ENCODE data around the gene TMEM204.

Gene TMEM204

DNA sequence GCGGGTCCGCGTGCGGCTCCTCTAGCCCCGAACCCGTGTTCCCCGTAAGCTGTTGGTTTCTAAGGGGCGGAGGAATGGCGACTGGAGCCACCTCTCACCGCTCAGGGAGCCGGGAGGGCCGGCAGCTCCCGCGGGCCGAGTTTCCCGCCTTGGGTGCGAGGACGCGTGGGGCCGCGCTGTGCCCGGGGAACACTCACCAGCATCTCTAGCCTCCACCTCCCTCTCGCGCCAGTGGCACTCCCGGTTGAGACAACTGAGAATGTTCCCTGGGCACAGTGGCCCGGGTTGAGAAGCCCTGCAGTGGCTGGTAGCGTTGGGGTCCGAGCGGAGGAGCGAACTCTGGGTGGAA is 39.7 kb upstream of the TMEM204 start:
- Histone ChIP-seq H3K4me3 (ENCODE audit: low read depth, low read length) (peak overlapping the region; percentile 77), H3K27ac (ENCODE audit: extremely low read depth, low read depth, low read length) (peak overlapping the region; percentile 73; the same call in 1 of the 2 replicates), H3K9me3 (ENCODE audit: control insufficient read depth, insufficient read depth, low read depth, low read length) (no peaks in the 10 kb centered on the region), H3K36me3 (ENCODE audit: control insufficient read depth in 2 of 2, insufficient read depth in 1 of 2, low read length in 2 of 2) (peaks cover 7 to 44% of the 10 kb centered on the region in 2 experiments; a peak in 2 of 3 replicates), H3K4me1 (ENCODE audit: control insufficient read depth, insufficient read depth, low read length) (0 out of 2 replicates have a peak, but pooled peaks cover 2% of the 10 kb centered on the region)
- POLR2A ChIA-PET, result interaction anchor here (1.3 kb wide), 1 partner anchor 151 kb away, joined by 4 read pairs; no protein-coding TSS in a partner anchor
- CTCF ChIA-PET, result no interaction called here
- TF ChIP-seq, protein P1, sequence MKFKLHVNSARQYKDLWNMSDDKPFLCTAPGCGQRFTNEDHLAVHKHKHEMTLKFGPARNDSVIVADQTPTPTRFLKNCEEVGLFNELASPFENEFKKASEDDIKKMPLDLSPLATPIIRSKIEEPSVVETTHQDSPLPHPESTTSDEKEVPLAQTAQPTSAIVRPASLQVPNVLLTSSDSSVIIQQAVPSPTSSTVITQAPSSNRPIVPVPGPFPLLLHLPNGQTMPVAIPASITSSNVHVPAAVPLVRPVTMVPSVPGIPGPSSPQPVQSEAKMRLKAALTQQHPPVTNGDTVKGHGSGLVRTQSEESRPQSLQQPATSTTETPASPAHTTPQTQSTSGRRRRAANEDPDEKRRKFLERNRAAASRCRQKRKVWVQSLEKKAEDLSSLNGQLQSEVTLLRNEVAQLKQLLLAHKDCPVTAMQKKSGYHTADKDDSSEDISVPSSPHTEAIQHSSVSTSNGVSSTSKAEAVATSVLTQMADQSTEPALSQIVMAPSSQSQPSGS (tag by site-specific recombination; IDR thresholded peaks at IDR 0.05; ENCODE audit: low read depth), result no peak
- TF ChIP-seq ZNF223 (tag by site-specific recombination; IDR thresholded peaks at IDR 0.05) (no peak), ZSCAN30 (tag by site-specific recombination; IDR thresholded peaks at IDR 0.05) (no peak), HOXA7 (CRISPR knock-in tag; IDR thresholded peaks at IDR 0.05; ENCODE audit: borderline replicate concordance) (no peak), ZNF777 (tag by site-specific recombination; IDR thresholded peaks at IDR 0.05; ENCODE audit: borderline replicate concordance) (no peak), ZNF629 (tag by site-specific recombination; IDR thresholded peaks at IDR 0.05) (no peak), ZNF48 (tag by site-specific recombination; IDR thresholded peaks at IDR 0.05) (no peak), ZNF16 (tag by site-specific recombination; IDR thresholded peaks at IDR 0.05; ENCODE audit: low read depth) (no peak), KLF8 (tag by site-specific recombination; IDR thresholded peaks at IDR 0.05) (no peak), ZIC2 (tag by site-specific recombination; IDR thresholded peaks at IDR 0.05) (no peak), ZBTB8A (tag by site-specific recombination; IDR thresholded peaks at IDR 0.05) (no peak), ZNF664 (tag by site-specific recombination; IDR thresholded peaks at IDR 0.05) (no peak), GLIS1 (tag by site-specific recombination; IDR thresholded peaks at IDR 0.05) (0 out of 2 replicates have a peak, but pooled peaks have one; percentile 6), ZNF654 (tag by site-specific recombination; IDR thresholded peaks at IDR 0.05; ENCODE audit: low read depth) (no peak), ZNF248 (tag by site-specific recombination; IDR thresholded peaks at IDR 0.05) (no peak), ZFHX2 (tag by site-specific recombination; conservative IDR thresholded peaks at IDR 0.05) (no peak), ZNF335 (tag by site-specific recombination; conservative IDR thresholded peaks at IDR 0.05) (peak; percentile 38), ZNF202 (tag by site-specific recombination; IDR thresholded peaks at IDR 0.05; ENCODE audit: borderline replicate concordance) (no peak)
- TF ChIP-seq, protein P2, sequence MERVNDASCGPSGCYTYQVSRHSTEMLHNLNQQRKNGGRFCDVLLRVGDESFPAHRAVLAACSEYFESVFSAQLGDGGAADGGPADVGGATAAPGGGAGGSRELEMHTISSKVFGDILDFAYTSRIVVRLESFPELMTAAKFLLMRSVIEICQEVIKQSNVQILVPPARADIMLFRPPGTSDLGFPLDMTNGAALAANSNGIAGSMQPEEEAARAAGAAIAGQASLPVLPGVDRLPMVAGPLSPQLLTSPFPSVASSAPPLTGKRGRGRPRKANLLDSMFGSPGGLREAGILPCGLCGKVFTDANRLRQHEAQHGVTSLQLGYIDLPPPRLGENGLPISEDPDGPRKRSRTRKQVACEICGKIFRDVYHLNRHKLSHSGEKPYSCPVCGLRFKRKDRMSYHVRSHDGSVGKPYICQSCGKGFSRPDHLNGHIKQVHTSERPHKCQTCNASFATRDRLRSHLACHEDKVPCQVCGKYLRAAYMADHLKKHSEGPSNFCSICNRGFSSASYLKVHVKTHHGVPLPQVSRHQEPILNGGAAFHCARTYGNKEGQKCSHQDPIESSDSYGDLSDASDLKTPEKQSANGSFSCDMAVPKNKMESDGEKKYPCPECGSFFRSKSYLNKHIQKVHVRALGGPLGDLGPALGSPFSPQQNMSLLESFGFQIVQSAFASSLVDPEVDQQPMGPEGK (tag by site-specific recombination; IDR thresholded peaks at IDR 0.05), result no peak
- TF ChIP-seq, protein P3, sequence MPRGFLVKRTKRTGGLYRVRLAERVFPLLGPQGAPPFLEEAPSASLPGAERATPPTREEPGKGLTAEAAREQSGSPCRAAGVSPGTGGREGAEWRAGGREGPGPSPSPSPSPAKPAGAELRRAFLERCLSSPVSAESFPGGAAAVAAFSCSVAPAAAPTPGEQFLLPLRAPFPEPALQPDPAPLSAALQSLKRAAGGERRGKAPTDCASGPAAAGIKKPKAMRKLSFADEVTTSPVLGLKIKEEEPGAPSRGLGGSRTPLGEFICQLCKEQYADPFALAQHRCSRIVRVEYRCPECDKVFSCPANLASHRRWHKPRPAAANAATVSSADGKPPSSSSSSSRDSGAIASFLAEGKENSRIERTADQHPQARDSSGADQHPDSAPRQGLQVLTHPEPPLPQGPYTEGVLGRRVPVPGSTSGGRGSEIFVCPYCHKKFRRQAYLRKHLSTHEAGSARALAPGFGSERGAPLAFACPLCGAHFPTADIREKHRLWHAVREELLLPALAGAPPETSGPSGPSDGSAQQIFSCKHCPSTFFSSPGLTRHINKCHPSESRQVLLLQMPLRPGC (tag by site-specific recombination; IDR thresholded peaks at IDR 0.05), result no peak
- TF ChIP-seq, protein P4, sequence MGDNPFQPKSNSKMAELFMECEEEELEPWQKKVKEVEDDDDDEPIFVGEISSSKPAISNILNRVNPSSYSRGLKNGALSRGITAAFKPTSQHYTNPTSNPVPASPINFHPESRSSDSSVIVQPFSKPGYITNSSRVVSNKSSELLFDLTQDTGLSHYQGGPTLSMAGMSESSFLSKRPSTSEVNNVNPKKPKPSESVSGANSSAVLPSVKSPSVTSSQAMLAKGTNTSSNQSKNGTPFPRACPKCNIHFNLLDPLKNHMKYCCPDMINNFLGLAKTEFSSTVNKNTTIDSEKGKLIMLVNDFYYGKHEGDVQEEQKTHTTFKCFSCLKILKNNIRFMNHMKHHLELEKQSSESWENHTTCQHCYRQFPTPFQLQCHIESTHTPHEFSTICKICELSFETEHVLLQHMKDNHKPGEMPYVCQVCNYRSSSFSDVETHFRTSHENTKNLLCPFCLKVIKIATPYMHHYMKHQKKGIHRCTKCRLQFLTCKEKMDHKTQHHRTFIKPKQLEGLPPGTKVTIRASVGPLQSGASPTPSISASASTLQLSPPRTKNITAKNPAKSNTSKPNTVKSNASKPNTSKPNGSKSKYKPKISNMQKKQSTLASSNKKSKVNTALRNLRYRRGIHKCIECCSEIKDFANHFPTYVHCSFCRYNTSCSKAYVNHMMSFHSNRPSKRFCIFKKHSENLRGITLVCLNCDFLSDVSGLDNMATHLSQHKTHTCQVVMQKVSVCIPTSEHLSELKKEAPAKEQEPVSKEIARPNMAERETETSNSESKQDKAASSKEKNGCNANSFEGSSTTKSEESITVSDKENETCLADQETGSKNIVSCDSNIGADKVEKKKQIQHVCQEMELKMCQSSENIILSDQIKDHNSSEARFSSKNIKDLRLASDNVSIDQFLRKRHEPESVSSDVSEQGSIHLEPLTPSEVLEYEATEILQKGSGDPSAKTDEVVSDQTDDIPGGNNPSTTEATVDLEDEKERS (tag by site-specific recombination; IDR thresholded peaks at IDR 0.05), result no peak
- TF ChIP-seq, protein P5, sequence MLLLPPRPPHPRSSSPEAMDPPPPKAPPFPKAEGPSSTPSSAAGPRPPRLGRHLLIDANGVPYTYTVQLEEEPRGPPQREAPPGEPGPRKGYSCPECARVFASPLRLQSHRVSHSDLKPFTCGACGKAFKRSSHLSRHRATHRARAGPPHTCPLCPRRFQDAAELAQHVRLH (tag by site-specific recombination; IDR thresholded peaks at IDR 0.05), result no peak
- TF ChIP-seq, protein P6, sequence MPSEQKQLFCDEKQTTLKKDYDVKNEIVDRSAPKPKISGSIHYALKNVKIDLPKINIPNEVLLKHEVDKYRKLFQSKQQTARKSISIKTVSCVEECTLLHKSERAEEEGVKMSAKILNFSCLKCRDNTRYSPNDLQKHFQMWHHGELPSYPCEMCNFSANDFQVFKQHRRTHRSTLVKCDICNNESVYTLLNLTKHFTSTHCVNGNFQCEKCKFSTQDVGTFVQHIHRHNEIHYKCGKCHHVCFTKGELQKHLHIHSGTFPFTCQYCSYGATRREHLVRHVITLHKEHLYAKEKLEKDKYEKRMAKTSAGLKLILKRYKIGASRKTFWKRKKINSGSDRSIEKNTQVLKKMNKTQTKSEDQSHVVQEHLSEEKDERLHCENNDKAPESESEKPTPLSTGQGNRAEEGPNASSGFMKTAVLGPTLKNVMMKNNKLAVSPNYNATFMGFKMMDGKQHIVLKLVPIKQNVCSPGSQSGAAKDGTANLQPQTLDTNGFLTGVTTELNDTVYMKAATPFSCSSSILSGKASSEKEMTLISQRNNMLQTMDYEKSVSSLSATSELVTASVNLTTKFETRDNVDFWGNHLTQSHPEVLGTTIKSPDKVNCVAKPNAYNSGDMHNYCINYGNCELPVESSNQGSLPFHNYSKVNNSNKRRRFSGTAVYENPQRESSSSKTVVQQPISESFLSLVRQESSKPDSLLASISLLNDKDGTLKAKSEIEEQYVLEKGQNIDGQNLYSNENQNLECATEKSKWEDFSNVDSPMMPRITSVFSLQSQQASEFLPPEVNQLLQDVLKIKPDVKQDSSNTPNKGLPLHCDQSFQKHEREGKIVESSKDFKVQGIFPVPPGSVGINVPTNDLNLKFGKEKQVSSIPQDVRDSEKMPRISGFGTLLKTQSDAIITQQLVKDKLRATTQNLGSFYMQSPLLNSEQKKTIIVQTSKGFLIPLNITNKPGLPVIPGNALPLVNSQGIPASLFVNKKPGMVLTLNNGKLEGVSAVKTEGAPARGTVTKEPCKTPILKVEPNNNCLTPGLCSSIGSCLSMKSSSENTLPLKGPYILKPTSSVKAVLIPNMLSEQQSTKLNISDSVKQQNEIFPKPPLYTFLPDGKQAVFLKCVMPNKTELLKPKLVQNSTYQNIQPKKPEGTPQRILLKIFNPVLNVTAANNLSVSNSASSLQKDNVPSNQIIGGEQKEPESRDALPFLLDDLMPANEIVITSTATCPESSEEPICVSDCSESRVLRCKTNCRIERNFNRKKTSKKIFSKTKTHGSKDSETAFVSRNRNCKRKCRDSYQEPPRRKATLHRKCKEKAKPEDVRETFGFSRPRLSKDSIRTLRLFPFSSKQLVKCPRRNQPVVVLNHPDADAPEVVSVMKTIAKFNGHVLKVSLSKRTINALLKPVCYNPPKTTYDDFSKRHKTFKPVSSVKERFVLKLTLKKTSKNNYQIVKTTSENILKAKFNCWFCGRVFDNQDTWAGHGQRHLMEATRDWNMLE (tag by site-specific recombination; conservative IDR thresholded peaks at IDR 0.05; ENCODE audit: low read depth), result no peak
- TF ChIP-seq, protein P7, sequence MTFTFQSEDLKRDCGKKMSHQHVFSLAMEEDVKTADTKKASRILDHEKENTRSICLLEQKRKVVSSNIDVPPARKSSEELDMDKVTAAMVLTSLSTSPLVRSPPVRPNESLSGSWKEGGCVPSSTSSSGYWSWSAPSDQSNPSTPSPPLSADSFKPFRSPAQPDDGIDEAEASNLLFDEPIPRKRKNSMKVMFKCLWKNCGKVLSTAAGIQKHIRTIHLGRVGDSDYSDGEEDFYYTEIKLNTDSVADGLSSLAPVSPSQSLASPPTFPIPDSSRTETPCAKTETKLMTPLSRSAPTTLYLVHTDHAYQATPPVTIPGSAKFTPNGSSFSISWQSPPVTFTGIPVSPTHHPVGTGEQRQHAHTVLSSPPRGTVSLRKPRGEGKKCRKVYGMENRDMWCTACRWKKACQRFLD (tag by site-specific recombination; IDR thresholded peaks at IDR 0.05), result no peak
